ENCODE results near the gene TYRO3.
"Not testable (repeated sequence)": the region's sequence is repeated elsewhere in the genome, so short reads cannot be mapped to it uniquely, and the experiment has no call there.

TYRO3 gene

DNA sequence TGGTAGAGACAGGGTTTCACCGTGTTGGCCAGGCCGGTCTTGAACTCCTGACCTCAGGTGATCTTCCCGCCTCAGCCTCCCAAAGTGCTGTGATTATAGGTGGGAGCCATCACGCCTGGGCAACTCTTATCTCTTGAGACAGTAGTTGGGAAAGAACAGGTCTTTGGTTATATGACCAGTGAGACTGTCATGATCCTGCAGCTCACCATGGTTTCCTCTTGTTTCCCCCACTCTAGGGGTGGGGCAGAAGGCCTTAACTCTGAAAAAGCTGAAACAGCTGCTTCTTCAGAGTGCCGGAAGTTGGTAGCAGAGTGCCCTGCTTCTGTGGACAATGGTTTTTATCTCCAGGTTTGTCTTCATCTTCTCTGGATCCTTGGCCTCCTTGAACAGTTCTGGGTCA is 4.7 kb upstream of the TYRO3 start:
- DNase-seq (ENCODE audit: low read depth) = no peak

- no peak for DNase-seq (ENCODE audit: low read depth)
These were observed 4.1 kb upstream of the TYRO3 start for GRCh38 chr15:41554915-41555314.

GRCh38 chr15:41556677-41557076 is 2.3 kb upstream of the TYRO3 start:
- DNase-seq (ENCODE audit: low read depth) = no peak

DNA sequence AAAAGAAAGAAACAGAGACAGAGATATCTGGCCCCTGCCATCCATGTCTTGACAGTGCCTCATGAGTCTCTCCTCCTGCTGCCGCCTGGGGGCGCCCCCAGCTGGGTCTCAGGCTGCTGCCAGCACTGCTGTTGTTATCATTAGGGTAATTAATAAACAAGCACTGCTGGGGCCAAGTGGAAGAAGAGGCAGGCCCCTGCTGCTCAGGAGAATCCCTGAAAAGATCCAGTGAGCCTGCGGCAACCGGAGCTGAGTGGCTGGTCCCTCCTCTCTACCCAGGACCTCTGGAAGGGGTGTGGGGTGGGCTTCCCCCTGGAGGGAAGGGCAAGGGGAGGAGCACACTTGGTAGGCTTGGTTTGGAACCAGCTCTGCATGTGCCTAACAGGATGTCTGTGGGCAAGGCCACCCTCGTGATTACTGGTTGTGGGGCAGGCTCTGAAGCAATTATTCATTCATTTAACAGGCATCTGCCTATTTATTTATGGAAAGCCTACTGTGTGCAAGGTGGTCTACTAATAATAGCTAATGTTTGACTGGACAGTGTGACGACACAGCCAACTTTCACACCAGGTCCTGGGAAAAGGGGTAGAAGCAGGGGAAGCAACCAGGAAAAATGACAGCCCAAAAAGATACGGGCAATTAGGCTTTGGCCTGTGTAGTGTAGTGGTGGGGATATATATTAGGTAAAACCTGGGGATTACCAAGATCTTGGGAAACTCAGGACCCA is 1.2 kb upstream of the TYRO3 start:
- peak; percentile 59 for DNase-seq (ENCODE audit: low read depth)

- no peak for DNase-seq (ENCODE audit: low read depth)
These were observed 299 bp downstream of the TYRO3 start for GRCh38 chr15:41559239-41559782.

DNA sequence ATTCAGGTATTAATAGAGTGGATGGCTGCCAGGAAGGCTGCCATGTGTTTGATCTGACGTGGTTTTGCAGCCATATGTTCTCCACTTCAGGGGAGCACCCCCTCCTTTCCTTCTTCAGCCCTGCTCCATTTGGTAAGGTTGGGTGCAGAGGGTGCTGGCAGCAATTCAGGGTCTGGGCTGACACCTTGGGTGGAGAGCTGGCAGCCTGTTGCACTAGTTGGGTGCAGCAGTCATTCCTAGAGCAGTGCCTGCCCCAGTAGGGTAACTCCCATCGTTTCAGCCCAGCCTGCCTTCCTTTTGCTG is 1.5 kb downstream of the TYRO3 start:
- DNase-seq (ENCODE audit: low read depth) = no peak

GRCh38 chr15:41561104-41561776 is 2.2 kb downstream of the TYRO3 start:
- DNase-seq (ENCODE audit: low read depth) = no peak

DNA sequence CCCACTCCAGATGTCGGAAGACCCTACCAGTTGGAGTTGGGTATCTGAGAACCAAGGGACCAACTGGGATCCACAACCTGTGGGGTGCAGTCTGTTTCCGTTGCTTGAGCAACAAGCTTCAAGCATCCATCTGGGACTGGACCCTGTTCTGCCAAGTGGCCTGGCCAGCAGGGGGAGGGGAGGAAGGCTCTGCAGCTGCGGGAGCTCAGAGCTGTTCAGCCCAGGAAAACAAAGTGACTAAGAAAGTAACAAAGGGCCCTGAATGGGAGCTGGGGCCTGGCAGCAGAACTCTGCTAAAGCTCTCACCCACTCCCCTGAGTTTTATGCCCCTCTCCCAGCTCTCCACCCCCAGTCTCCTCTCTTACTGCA is 2.7 kb downstream of the TYRO3 start:
- DNase-seq (ENCODE audit: low read depth) = no peak

DNA sequence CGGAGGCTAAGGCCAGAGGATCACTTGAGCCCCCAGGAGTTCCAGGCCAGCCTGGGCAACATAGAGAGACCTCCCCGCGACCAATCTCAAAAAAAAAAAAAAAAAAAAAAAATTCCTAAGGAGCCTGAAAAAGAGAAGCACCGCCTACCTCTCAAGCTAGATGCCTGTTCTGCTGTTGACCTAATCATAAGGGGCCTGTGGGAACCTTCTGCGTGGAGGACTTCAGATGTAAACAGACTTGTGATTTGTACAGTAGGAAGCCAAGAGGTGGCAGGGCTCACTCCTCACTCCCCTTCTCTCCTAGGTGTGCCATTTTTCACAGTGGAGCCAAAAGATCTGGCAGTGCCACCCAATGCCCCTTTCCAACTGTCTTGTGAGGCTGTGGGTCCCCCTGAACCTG is 3.2 kb downstream of the TYRO3 start:
- no peak for DNase-seq (ENCODE audit: low read depth)

GRCh38 chr15:41562784-41563198 is 3.8 kb downstream of the TYRO3 start:
- DNase-seq (ENCODE audit: low read depth) = no peak

DNA sequence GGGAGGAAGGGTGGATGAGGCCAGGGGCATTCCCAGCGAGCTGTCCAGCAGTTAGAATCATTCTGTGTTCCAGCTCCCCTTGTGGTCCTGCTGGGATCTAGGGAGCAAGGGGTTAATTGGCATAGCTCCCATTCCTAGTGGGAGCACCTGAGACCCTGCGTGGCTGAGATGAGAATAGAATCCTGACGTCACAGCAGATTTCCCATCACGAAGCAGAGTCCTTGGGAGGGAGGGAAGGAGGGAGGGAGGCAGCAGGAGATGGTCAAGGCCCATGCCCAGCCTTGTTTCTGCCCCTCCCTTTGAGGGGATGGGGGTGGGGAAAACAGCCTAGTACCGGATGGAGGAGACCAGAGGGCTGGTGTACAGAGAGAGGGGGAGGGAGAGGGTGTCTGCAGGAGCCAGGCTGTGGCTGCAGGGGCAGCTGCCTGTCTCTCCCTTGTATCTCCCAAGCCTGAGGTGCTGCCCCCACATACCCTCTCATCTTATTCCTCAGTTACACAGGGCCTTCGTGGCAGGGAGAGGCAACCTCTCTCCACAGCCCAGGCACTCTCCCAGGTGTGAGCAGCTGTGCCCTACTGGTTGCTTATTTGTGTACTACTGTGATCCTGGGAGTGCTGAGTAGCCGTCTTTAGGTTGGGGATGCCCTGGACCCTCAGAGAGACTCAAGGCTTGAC is 5.4 kb downstream of the TYRO3 start:
- DNase-seq (ENCODE audit: low read depth) = no peak

DNA sequence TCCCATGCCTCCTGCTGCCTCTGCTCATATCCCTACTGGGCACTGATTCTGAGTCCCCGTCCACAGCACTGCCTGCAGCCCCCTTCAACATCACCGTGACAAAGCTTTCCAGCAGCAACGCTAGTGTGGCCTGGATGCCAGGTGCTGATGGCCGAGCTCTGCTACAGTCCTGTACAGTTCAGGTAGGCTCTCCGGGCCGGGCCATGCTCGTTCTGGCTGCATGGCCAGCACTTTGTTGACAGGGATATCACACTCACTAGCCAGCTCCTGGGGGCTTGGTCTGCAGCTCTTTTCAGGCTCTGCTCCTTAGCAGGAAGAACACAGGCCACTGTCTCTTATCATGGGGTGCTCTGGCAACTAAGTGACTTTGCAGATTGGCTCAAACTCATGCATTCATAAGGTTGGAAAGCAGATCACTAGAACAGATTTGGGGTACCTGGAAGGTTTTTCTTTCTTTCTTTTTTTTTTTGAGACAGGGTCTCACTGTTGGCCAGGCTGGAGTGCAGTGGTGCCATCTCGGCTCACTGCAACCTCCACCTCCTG is 6.0 kb downstream of the TYRO3 start:
- no peak for DNase-seq (ENCODE audit: low read depth)

- DNase-seq (ENCODE audit: low read depth) = no peak
These were observed 6.7 kb downstream of the TYRO3 start for GRCh38 chr15:41565702-41566101.

GRCh38 chr15:41566121-41566885 is 7.3 kb downstream of the TYRO3 start:
- DNase-seq (ENCODE audit: low read depth) = no peak

DNA sequence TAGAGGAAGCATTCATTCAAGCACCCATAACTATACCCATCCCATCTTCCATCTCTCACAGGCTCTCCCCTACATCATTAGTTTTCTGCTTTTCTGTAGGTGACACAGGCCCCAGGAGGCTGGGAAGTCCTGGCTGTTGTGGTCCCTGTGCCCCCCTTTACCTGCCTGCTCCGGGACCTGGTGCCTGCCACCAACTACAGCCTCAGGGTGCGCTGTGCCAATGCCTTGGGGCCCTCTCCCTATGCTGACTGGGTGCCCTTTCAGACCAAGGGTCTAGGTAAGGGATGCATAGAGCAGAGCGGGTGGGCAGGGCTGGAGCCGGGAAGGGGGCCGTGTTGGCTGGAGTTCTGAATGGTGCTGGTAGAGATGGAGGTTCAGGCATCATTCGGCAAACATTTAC is 8.2 kb downstream of the TYRO3 start:
- no peak for DNase-seq (ENCODE audit: low read depth)

- no peak for DNase-seq (ENCODE audit: low read depth)
These were observed 8.8 kb downstream of the TYRO3 start for GRCh38 chr15:41567862-41568261.

- no peak for DNase-seq (ENCODE audit: low read depth)
These were observed 9.5 kb downstream of the TYRO3 start for GRCh38 chr15:41568350-41569017.

GRCh38 chr15:41569232-41569631 is 10.2 kb downstream of the TYRO3 start:
- not testable (repeated sequence) for DNase-seq (ENCODE audit: low read depth)

- DNase-seq (ENCODE audit: low read depth) = no peak
These were observed 11.8 kb downstream of the TYRO3 start for GRCh38 chr15:41570764-41571163.

DNA sequence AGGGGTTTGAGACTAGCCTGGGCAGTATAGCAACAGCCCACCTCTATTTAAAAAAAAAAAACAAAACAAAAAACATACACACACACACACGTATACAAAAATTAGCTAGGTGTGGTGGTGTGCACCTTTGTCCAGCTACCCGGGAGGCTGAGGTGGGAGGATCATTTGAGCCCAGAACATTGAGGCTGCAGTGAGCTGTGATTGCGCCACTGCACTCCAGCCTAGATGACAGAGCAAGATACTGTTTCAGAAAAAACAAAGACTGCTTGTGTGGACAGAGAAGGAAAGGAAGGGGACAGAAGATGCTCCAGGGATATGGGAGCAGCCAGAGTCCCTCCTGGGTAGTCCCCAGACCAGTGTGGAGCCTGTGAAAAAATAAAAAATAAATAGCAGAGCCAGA is 12.9 kb downstream of the TYRO3 start:
- no peak for DNase-seq (ENCODE audit: low read depth)

GRCh38 chr15:41572866-41573265 is 13.9 kb downstream of the TYRO3 start:
- no peak for DNase-seq (ENCODE audit: low read depth)

- no peak for DNase-seq (ENCODE audit: low read depth)
These were observed 14.4 kb downstream of the TYRO3 start for GRCh38 chr15:41573396-41573795.

Data from stimulated activated CD8-positive, alpha-beta memory T cell treated with anti-CD3 and anti-CD28 coated beads, Interleukin-4, amount 100 ng/mL, for 24 hours (primary cell).